ENCODE data around the gene GATA2.

Gene GATA2

DNA sequence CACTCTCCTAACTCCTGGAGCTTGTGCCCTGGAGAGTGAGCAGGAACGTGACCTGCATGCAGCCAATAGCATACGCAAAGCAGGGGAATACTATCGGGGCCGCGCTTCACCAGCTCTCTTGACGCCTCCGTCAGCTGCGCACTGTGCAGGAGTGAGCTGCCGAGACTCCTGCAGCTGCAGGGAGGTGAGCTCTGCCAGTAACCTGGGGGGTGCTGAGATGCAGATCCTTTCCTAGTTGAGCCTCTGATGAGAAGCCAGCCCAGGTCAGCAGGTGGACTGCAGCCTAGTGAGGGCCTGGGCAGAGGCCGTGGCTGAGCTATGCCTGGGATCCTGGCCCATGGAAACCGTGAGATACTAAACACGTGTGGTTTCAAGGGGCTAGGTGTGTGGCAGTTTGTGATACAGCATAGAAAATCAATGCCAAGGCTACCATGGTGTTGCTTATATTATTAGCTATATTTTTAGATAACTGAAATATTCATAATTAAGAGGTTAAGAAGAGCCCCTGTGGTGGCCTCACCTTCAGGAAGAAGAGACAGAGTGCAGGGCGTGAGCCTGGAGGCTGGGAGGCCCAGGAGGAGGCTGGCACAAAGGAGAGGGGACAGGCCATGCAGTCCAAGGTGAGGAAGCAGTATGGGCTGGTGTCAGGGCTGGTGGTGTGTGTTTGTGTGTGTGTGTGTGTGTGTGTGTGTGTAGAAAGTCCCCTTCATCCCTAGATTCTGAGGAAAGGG lies 20.4 kb downstream of the GATA2 start:
- H3K9me3 ChIP-seq (ENCODE audit: control insufficient read depth, low read length): no peaks in the 10 kb centered on the region
- H3K27me3 ChIP-seq (ENCODE audit: control insufficient read depth, insufficient read depth, low read length): no peaks in the 10 kb centered on the region
- H3K27ac ChIP-seq: no peak overlapping the region

DNA sequence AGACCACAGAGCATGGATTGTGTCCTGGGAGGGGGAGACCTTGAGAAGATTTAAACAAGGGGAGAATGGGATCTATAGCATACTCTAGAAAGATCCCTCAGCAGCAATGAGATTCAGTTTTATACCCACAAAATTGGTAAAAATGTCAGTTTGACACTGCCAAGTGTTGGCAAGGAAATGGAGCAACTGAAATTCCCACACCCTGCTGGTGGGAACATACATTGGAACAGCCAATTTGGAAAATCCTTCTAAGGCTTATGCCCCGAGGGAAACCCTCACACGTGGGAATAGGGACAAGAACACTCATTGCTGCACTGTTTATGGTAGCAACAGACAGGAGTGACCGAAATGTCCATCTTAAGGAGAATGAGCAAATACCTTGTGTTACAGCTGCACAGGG lies 21.3 kb downstream of the GATA2 start:
- Histone ChIP-seq H3K4me1 (no peaks in the 10 kb centered on the region), H3K27ac (no peak overlapping the region), H3K4me2 (ENCODE audit: low read length) (no peak overlapping the region), H3K79me2 (no peaks in the 10 kb centered on the region), H3K9ac (no peak overlapping the region), H3K27me3 (ENCODE audit: control insufficient read depth, insufficient read depth, low read length) (no peaks in the 10 kb centered on the region), H3K4me3 (ENCODE audit: low read depth, low read length) (no peak overlapping the region), H3K36me3 (ENCODE audit: control insufficient read depth, insufficient read depth, low read length) (no peaks in the 10 kb centered on the region), H3K9me3 (ENCODE audit: control insufficient read depth, low read length) (no peaks in the 10 kb centered on the region), H2AFZ (no peak overlapping the region)
- no peak for TF ChIP-seq CTCF (IDR thresholded peaks at IDR 0.05)

More for the DNA sequence above, 20.4 kb downstream of the GATA2 start:
- Histone ChIP-seq H3K4me3 (ENCODE audit: low read depth, low read length) (no peak overlapping the region), H2AFZ (no peak overlapping the region), H3K79me2 (no peaks in the 10 kb centered on the region), H3K4me1 (no peaks in the 10 kb centered on the region), H3K9ac (no peak overlapping the region), H3K4me2 (ENCODE audit: low read length) (no peak overlapping the region), H3K36me3 (ENCODE audit: control insufficient read depth, insufficient read depth, low read length) (no peaks in the 10 kb centered on the region)
- TF ChIP-seq CTCF (IDR thresholded peaks at IDR 0.05): no peak

DNA sequence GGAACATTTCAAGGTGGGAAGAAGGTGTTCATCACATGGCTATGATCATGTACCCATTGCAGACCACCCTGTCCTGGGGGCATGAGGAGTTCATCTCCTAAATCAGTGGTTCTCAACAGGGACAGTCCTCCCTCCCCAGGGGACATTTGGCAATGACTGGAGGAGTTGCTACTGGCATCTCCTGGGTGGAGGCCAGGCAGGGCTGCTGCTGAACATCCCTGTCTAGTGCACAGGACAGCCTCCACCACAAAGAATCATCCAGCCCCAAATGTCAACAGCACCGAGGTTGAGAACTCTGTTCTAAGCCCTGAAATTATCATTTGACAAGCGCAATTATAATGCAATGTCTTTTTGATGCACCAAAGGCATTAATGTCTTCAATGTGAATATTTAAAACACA lies 21.9 kb downstream of the GATA2 start:
- Histone ChIP-seq H3K4me3 (ENCODE audit: low read depth, low read length) (no peak overlapping the region), H3K9me3 (ENCODE audit: control insufficient read depth, low read length) (no peaks in the 10 kb centered on the region), H3K27me3 (ENCODE audit: control insufficient read depth, insufficient read depth, low read length) (no peaks in the 10 kb centered on the region), H3K9ac (no peak overlapping the region), H3K27ac (no peak overlapping the region), H3K4me2 (ENCODE audit: low read length) (no peak overlapping the region), H3K36me3 (ENCODE audit: control insufficient read depth, insufficient read depth, low read length) (no peaks in the 10 kb centered on the region), H3K79me2 (no peaks in the 10 kb centered on the region), H3K4me1 (no peaks in the 10 kb centered on the region), H2AFZ (no peak overlapping the region)
- no peak for TF ChIP-seq CTCF (IDR thresholded peaks at IDR 0.05)

DNA sequence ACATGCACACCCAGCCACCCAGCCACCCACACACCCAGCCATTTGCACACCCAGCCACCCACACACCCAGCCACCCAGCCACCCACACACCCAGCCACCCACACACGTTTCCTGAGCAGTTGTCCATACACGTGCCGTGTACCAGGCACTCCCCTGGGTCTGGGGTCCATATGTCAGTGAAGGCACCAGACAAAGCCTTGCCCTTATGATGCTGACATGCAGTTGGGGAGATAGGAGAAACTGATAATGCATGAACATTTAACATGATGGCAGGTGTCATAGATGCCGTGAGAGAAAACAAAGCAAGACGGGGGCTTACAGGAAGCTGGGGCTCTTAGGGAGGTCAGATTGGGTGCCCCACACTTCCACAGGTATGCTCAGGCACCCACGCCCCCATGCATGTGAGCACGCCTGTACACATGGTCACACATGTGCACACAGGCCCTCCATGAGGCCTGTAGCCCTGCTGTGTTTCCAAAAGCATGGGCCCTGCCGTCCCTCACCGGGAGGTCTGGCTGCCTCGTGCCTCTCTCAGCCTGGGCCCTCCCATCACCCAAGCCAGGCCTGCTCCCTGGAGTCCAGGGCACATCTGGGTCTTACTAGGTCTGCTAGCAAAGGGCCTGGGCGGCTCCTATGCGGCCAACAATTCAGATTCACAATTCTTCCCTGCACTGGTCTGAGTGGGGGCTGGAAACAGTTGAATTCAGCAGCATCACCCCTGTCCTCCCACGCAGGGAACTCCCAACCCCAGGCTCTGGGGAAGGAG lies 22.7 kb downstream of the GATA2 start:
- H2AFZ ChIP-seq: no peak overlapping the region

More for the DNA sequence above, 22.7 kb downstream of the GATA2 start:
- H3K79me2 ChIP-seq: no peaks in the 10 kb centered on the region
- H3K4me2 ChIP-seq (ENCODE audit: low read length): no peak overlapping the region
- H3K9ac ChIP-seq: no peak overlapping the region
- H3K4me3 ChIP-seq (ENCODE audit: low read depth, low read length): no peak overlapping the region
- H3K27me3 ChIP-seq (ENCODE audit: control insufficient read depth, insufficient read depth, low read length): no peaks in the 10 kb centered on the region
- H3K36me3 ChIP-seq (ENCODE audit: control insufficient read depth, insufficient read depth, low read length): no peaks in the 10 kb centered on the region
- no peaks in the 10 kb centered on the region for H3K9me3 ChIP-seq (ENCODE audit: control insufficient read depth, low read length)
- TF ChIP-seq CTCF (IDR thresholded peaks at IDR 0.05): no peak
- H3K27ac ChIP-seq: no peak overlapping the region
- no peaks in the 10 kb centered on the region for H3K4me1 ChIP-seq
